ENCODE data around the gene FKBP15.

- TF ChIP-seq CTCF (conservative IDR thresholded peaks at IDR 0.05), result no peak
- TF ChIP-seq EZH2 (IDR thresholded peaks at IDR 0.05; ENCODE audit: low read depth), result no peak
These were observed 69.1 kb downstream of the FKBP15 start for GRCh38 chr9:113151696-113152630.
